Adipose tissue (tissue), 3 donors: ENCODE measurements around the gene TIPRL. TPM values are rescaled to one million over a fixed set of nuclear protein-coding genes. Genes with fewer than 3 reads are reported as not detected.

ENCODE experiments used
- H3K27ac ChIP-seq: one replicate; pipeline ENCODE4 v1.5.1; 2013; ENCODE audit warnings: low read depth, low read length
- WGBS, 3 donors: extraction: QIAGEN DNeasy Blood & Tissue Kit; methylation state at CpG; one replicate each; pipeline ENCODE4 v1.1.7; 2013; 5-methylcytosine and 5-hydroxymethylcytosine counted together
- polyA plus RNA-seq, 3 donors: library from polyadenylated mRNA; stranded (reverse); fragments of 200-250 nt; gene quantifications; one replicate each; pipeline ENCODE4 v1.2.3, GENCODE V29; 2013
- donor health status: healthy with polysubstance abuse.
- donor health status: Bipolar disorder and iron deficiency.
- donor health status: healthy.

TIPRL gene
- polyA plus RNA-seq, 3 donors, result 9.1 to 21.6 (median 13.1) TPM

- 84 to 94% (median 93%) methylated on average over 3 of the region's 3 CpGs for WGBS, 3 donors
- no peak overlapping the region for H3K27ac ChIP-seq
These were observed 51.9 kb downstream of the TIPRL start for GRCh38 chr1:168230709-168231108.

- H3K27ac ChIP-seq, result no peak overlapping the region
- 89 to 92% (median 91%) methylated on average over 8 of the region's 8 CpGs for WGBS, 3 donors
These were observed 56.2 kb downstream of the TIPRL start for GRCh38 chr1:168234846-168235547.

GRCh38 chr1:168235548-168235885, 56.8 kb downstream of the TIPRL start:
- no peak overlapping the region for H3K27ac ChIP-seq

GRCh38 chr1:168235937-168236336, 57.2 kb downstream of the TIPRL start:
- 67 to 91% (median 83%) methylated on average over 3 of the region's 3 CpGs for WGBS, 3 donors
- H3K27ac ChIP-seq, result no peak overlapping the region

- 84 to 92% (median 89%) methylated on average over 7 of the region's 7 CpGs for WGBS, 3 donors
- no peak overlapping the region for H3K27ac ChIP-seq
These were observed 58.3 kb downstream of the TIPRL start for GRCh38 chr1:168236836-168237611.

GRCh38 chr1:168243198-168243597, 64.4 kb downstream of the TIPRL start:
- H3K27ac ChIP-seq, result no peak overlapping the region
- WGBS, 3 donors, result 24 to 44% (median 29%) methylated on average over 2 of the region's 2 CpGs

- 22 to 35% (median 29%) methylated on average over 3 of the region's 3 CpGs for WGBS, 3 donors
- no peak overlapping the region for H3K27ac ChIP-seq
These were observed 65.0 kb downstream of the TIPRL start for GRCh38 chr1:168243636-168244212.

- WGBS, 3 donors, result 85 to 95% (median 93%) methylated on average over 3 of the region's 3 CpGs
- no peak overlapping the region for H3K27ac ChIP-seq
These were observed 66.3 kb downstream of the TIPRL start for GRCh38 chr1:168245042-168245441.

- WGBS, 3 donors, result 91 to 97% (median 92%) methylated on average over 5 of the region's 5 CpGs
- H3K27ac ChIP-seq, result no peak overlapping the region
These were observed 67.7 kb downstream of the TIPRL start for GRCh38 chr1:168246506-168246905.

Other genes with a start within 250 kb of the TIPRL start
- 10 to 100 TPM; 12.8 to 56.2 (median 29.1) TPM for gene DCAF6, start 242.3 kb upstream of the TIPRL start, polyA plus RNA-seq
- 10 to 100 TPM; 35.7 to 76.4 (median 70.7) TPM for gene MPC2, start 241.9 kb upstream of the TIPRL start, polyA plus RNA-seq
- 1 to 10 TPM; 2.8 to 7.2 (median 4.4) TPM for gene GPR161, start 42.0 kb upstream of the TIPRL start, polyA plus RNA-seq
- 1 to 10 TPM; 2.9 to 4.8 (median 4.6) TPM for gene SFT2D2, start 47.0 kb downstream of the TIPRL start, polyA plus RNA-seq
- 1 to 10 TPM in 1 of 3 donors, under 1 TPM in 2; 0.79 to 1.1 (median 0.98) TPM for gene TBX19, start 101.9 kb downstream of the TIPRL start, polyA plus RNA-seq